HepG2 (cell line): ENCODE data around the gene GDF11. TPM values are rescaled to one million over a fixed set of nuclear protein-coding genes. Genes with fewer than 3 reads are reported as not detected.

Source experiments
- CHD2 ChIP-seq: IDR thresholded peaks from 2 replicates; pipeline ENCODE4 v1.6.1; 2011; ENCODE audit warnings: low read depth, low read length, improper control_type of control experiment
- E2F2 ChIP-seq: sonication (generic); formaldehyde crosslinking; IDR thresholded peaks from 2 replicates; pipeline ENCODE4 v1.4.0; 2020; ENCODE audit warnings: missing genetic modification reagents, borderline replicate concordance
- HMGXB4 ChIP-seq, 2 experiments: sonication (generic) in 1 of 2; formaldehyde crosslinking in 1 of 2; IDR thresholded peaks; 2 replicates each; pipeline versions ENCODE4 v1.4.0 to v1.6.1; 2018 to 2020; ENCODE audit warnings: missing genetic modification reagents in 2 of 2, borderline replicate concordance in 1 of 2, low read depth in 1 of 2, mild to moderate bottlenecking in 1 of 2, missing biosample characterization in 1 of 2
- MAFK ChIP-seq, 2 experiments: IDR thresholded peaks in 1 of 2; conservative IDR thresholded peaks in 1 of 2; 2 replicates each; pipeline ENCODE4 v1.6.1; 2011; ENCODE audit warnings: improper control_type of control experiment in 2 of 2, low read length in 2 of 2
- NPAS2 ChIP-seq: sonication (generic); formaldehyde crosslinking; IDR thresholded peaks from 2 replicates; pipeline ENCODE4 v1.8.0; 2022; ENCODE audit warnings: mild to moderate bottlenecking, missing genetic modification reagents, borderline replicate concordance
- POGK ChIP-seq: sonication (generic); formaldehyde crosslinking; conservative IDR thresholded peaks from 2 replicates; pipeline ENCODE4 v1.8.0; 2022; ENCODE audit warnings: mild to moderate bottlenecking, moderate library complexity, missing genetic modification reagents
- PTBP1 ChIP-seq: fragments of 200-400 bp; formaldehyde crosslinking; IDR thresholded peaks from 2 replicates; pipeline ENCODE4 v1.6.1; 2018; ENCODE audit warnings: low read length, low read depth; ENCODE audit not compliant: poor library complexity, severe bottlenecking
- SMAD9 ChIP-seq: sonication (generic); formaldehyde crosslinking; IDR thresholded peaks from 2 replicates; pipeline ENCODE4 v1.5.1; 2020; ENCODE audit warnings: mild to moderate bottlenecking, missing genetic modification reagents
- ZEB1 ChIP-seq: IDR thresholded peaks from 2 replicates; pipeline ENCODE4 v1.6.1; 2012; ENCODE audit warnings: mild to moderate bottlenecking, low read depth, inconsistent platforms; ENCODE audit not compliant: insufficient replicate concordance
- ZFX ChIP-seq: sonication (generic); formaldehyde crosslinking; IDR thresholded peaks from 2 replicates; pipeline ENCODE4 v1.4.0; 2020; ENCODE audit warnings: mild to moderate bottlenecking, low read depth, missing genetic modification reagents, moderate library complexity
- ZNF501 ChIP-seq: sonication (generic); formaldehyde crosslinking; IDR thresholded peaks from 2 replicates; pipeline ENCODE4 v1.5.1; 2020; ENCODE audit warnings: mild to moderate bottlenecking, moderate library complexity, missing genetic modification reagents
- ZNF562 ChIP-seq: sonication (generic); formaldehyde crosslinking; IDR thresholded peaks from 2 replicates; pipeline ENCODE4 v1.8.0; 2022; ENCODE audit warnings: missing genetic modification reagents, borderline replicate concordance
- ZNF691 ChIP-seq: sonication (generic); formaldehyde crosslinking; IDR thresholded peaks from 2 replicates; pipeline ENCODE4 v1.4.0; 2020; ENCODE audit warnings: missing genetic modification reagents, low read depth, mild to moderate bottlenecking, borderline replicate concordance
- polyA plus RNA-seq, 8 experiments: library from polyadenylated mRNA; depleted of rRNA in 3 of 8; stranded (reverse) in 7 of 8; unstranded in 1 of 8; fragments of >200 nt; fragmentation: Illumina TruSeq in 4 of 8; extraction: Trizol in 4 of 8; gene quantifications; 2 replicates each; pipeline versions ENCODE4 v1.2.1 to v1.2.3, GENCODE V29; 2011 to 2016; ENCODE audit warnings: low read depth in 4 of 8, missing spikeins in 1 of 8, mixed read lengths in 1 of 8; ENCODE audit not compliant: insufficient read depth in 1 of 8
- total RNA-seq, 5 experiments: library from RNA; depleted of rRNA; stranded (reverse); fragments of >200 nt; fragmentation: Illumina TruSeq; extraction: Trizol; gene quantifications; 2 replicates each; pipeline ENCODE4 v1.2.3, GENCODE V29; 2016; ENCODE audit warnings: low read depth in 1 of 5

Gene GDF11
- total and polyA plus RNA-seq, 2 of the 13 experiments (the other 11 are each of a cell fraction or from before 2014, with no cell fraction given) = 0.63 to 1.5 TPM

GRCh38 chr12:55736780-55737580 is 5.9 kb upstream of the GDF11 start (continued):
- TF ChIP-seq HMGXB4 (CRISPR knock-in tag; IDR thresholded peaks at IDR 0.05; ENCODE audit: borderline replicate concordance in 1 of 2, low read depth in 1 of 2) (peak; percentile 83 to 93), ZNF501 (0 out of 2 replicates have a peak, but pooled peaks have one; percentile 44), E2F2 (CRISPR knock-in tag) (no peak), PTBP1 (no peak), SMAD9 (CRISPR knock-in tag) (no peak), CHD2 (no peak), ZNF562 (CRISPR knock-in tag) (no peak), ZNF691 (peak; percentile 65; the same call in 1 of the 2 replicates), MAFK (conservative IDR thresholded peaks at IDR 0.05 in 1 of 2, IDR thresholded peaks at IDR 0.05 in 1 of 2; ENCODE audit: low read length in 2 of 2) (peak; percentile 84 to 90), NPAS2 (CRISPR knock-in tag) (no peak), ZFX (CRISPR knock-in tag) (peak; percentile 60; the same call in 1 of the 2 replicates), POGK (CRISPR knock-in tag) (peak; percentile 52; the same call in 1 of the 2 replicates), ZEB1 (peak; percentile 59)
